Measurements from ENCODE around the gene SFMBT1. TPM values are rescaled to one million over a fixed set of nuclear protein-coding genes. Genes with fewer than 3 reads are reported as not detected.

Gene SFMBT1
- total RNA-seq, 1 experiment from 2014 or later, result 14.3 TPM

- TF ChIP-seq EZH2 (IDR thresholded peaks at IDR 0.05; ENCODE audit: low read depth), result no peak
- TF ChIP-seq CTCF (conservative IDR thresholded peaks at IDR 0.05), result no peak
- no peaks in the 10 kb centered on the region for H3K36me3 ChIP-seq (ENCODE audit: low read depth)
- no peaks in the 10 kb centered on the region for H3K27me3 ChIP-seq (ENCODE audit: insufficient read depth, low read depth)
- no peak for DNase-seq
- intact Hi-C loops (cut with micrococcal nuclease; ENCODE audit: unreplicated experiment), result no loop called here
- no peaks in the 10 kb centered on the region for H3K9me2 ChIP-seq (ENCODE audit: insufficient read depth)
- no peaks in the 10 kb centered on the region for H4K20me1 ChIP-seq (ENCODE audit: insufficient read depth)
- no peak overlapping the region for H3K27ac ChIP-seq
- CTCF ChIA-PET, result no interaction called here
- no peak overlapping the region for H3K4me3 ChIP-seq
- H3K4me2 ChIP-seq, result no peak overlapping the region
- no TSS peak for BruUV-seq (replicated peaks)
- H3K79me2 ChIP-seq (ENCODE audit: low read depth), result no peaks in the 10 kb centered on the region
- no peaks in the 10 kb centered on the region for H3K4me1 ChIP-seq (replicated peaks; ENCODE audit: insufficient read depth)
- H3K9me3 ChIP-seq (ENCODE audit: insufficient read depth, low read depth), result no peaks in the 10 kb centered on the region
- H2AFZ ChIP-seq, result no peak overlapping the region
- POLR2A ChIA-PET (ENCODE audit: unreplicated experiment), result no interaction called here
- no peaks in the 10 kb centered on the region for H3F3A ChIP-seq (ENCODE audit: insufficient read depth, low read depth)
Measured at GRCh38 chr3:52891164-52891563, 154.7 kb downstream of the SFMBT1 start.

GRCh38 chr3:52890735-52891134 is 155.1 kb downstream of the SFMBT1 start:
- Histone ChIP-seq H3K27me3 (ENCODE audit: insufficient read depth, low read depth) (no peaks in the 10 kb centered on the region), H4K20me1 (ENCODE audit: insufficient read depth) (no peaks in the 10 kb centered on the region), H3K79me2 (ENCODE audit: low read depth) (no peaks in the 10 kb centered on the region), H3K4me1 (replicated peaks; ENCODE audit: insufficient read depth) (no peaks in the 10 kb centered on the region), H3K4me3 (no peak overlapping the region), H2AFZ (no peak overlapping the region), H3K4me2 (no peak overlapping the region), H3K9me2 (ENCODE audit: insufficient read depth) (no peaks in the 10 kb centered on the region), H3K36me3 (ENCODE audit: low read depth) (no peaks in the 10 kb centered on the region), H3K27ac (no peak overlapping the region), H3F3A (ENCODE audit: insufficient read depth, low read depth) (no peaks in the 10 kb centered on the region), H3K9me3 (ENCODE audit: insufficient read depth, low read depth) (no peaks in the 10 kb centered on the region)
- DNase-seq, result no peak
- TF ChIP-seq CTCF (conservative IDR thresholded peaks at IDR 0.05), result no peak
- intact Hi-C loops (cut with micrococcal nuclease; ENCODE audit: unreplicated experiment), result no loop called here
- ChIA-PET POLR2A (ENCODE audit: unreplicated experiment) (no interaction called here), CTCF (no interaction called here)
- no TSS peak for BruUV-seq (replicated peaks)

GRCh38 chr3:52889901-52890300 is 156.0 kb downstream of the SFMBT1 start:
- no peaks in the 10 kb centered on the region for H3K27me3 ChIP-seq (ENCODE audit: insufficient read depth, low read depth)
- ChIA-PET POLR2A (ENCODE audit: unreplicated experiment) (interaction anchor here (0.5 kb wide), 2 partner anchors 12 to 109 kb away, joined by 3 to 4 read pairs; no protein-coding TSS in a partner anchor), CTCF (no interaction called here)
- no peak overlapping the region for H3K4me3 ChIP-seq
- BruUV-seq (replicated peaks), result no TSS peak
- no peak overlapping the region for H3K27ac ChIP-seq
- H3K9me3 ChIP-seq (ENCODE audit: insufficient read depth, low read depth), result no peaks in the 10 kb centered on the region
- no peak for TF ChIP-seq CTCF (conservative IDR thresholded peaks at IDR 0.05)
- no peak for TF ChIP-seq EZH2 (IDR thresholded peaks at IDR 0.05; ENCODE audit: low read depth)
- no peaks in the 10 kb centered on the region for H3K36me3 ChIP-seq (ENCODE audit: low read depth)
- no peak for DNase-seq
- H3K4me2 ChIP-seq, result no peak overlapping the region
- H2AFZ ChIP-seq, result no peak overlapping the region
- H4K20me1 ChIP-seq (ENCODE audit: insufficient read depth), result no peaks in the 10 kb centered on the region
- H3K79me2 ChIP-seq (ENCODE audit: low read depth), result no peaks in the 10 kb centered on the region
- no peaks in the 10 kb centered on the region for H3F3A ChIP-seq (ENCODE audit: insufficient read depth, low read depth)
- H3K4me1 ChIP-seq (replicated peaks; ENCODE audit: insufficient read depth), result no peaks in the 10 kb centered on the region
- no peaks in the 10 kb centered on the region for H3K9me2 ChIP-seq (ENCODE audit: insufficient read depth)
- intact Hi-C loops (cut with micrococcal nuclease; ENCODE audit: unreplicated experiment), result no loop called here

All from PC-9 (cell line).